HG03159 (cell line): Measurements from ENCODE around the gene GNRH2.
"Not testable (repeated sequence)": the region's sequence is repeated elsewhere in the genome, so short reads cannot be mapped to it uniquely, and the experiment has no call there.

Source experiments
- ATAC-seq: cut with Tn5 transposase; IDR thresholded peaks from one replicate; pipeline ENCODE4 v1.9.1; 2021; ENCODE audit warnings: mild to moderate bottlenecking, moderate library complexity; ENCODE audit not compliant: unreplicated experiment

The GNRH2 gene

DNA sequence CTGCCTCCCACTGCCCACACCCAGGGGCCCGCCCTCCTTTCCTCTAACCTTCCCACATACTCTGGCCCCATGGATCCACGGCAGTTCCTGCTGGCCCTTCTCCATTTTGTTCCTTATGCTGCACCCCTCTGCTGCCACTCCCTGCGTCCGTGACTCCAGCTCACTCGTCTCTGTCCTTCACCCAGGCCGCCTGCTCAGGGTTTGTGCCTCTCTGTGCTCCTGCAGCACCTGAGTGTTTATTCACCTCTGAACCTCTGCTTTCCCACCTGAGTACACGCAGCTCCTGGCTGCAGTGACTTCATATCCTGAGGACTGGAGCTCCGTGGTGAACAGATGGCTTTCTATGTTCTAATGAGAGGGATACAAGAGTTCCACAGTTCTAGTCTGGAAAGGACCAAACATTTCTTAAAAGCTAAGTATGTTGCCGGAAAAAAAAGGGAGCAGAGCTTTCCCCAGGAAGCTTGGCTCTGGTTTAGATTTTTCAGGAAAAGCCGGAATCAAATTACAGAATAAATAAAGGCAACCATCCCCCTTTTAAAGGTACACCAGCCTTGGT lies 1.5 kb upstream of the GNRH2 start:
- ATAC-seq: no peak

DNA sequence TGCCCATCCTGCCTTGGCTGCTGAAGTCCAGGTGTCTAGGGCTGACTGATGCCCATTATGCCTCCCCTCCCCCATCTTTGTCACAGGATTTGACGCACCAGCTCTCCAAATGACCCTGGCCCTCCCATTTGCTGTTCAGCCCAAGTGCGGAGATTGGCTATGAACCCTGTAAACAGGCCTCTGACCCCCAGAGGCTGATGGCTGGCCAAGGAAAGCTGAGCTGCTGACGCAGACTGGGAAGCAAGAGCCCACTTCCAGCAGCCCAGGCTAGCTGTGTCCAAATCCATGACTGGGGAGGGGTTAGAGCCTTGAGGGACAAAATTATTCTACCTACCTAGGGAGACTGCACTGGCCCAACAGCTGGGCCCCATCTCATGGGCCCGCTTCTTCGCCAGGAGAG lies 797 bp upstream of the GNRH2 start:
- no peak for ATAC-seq

DNA sequence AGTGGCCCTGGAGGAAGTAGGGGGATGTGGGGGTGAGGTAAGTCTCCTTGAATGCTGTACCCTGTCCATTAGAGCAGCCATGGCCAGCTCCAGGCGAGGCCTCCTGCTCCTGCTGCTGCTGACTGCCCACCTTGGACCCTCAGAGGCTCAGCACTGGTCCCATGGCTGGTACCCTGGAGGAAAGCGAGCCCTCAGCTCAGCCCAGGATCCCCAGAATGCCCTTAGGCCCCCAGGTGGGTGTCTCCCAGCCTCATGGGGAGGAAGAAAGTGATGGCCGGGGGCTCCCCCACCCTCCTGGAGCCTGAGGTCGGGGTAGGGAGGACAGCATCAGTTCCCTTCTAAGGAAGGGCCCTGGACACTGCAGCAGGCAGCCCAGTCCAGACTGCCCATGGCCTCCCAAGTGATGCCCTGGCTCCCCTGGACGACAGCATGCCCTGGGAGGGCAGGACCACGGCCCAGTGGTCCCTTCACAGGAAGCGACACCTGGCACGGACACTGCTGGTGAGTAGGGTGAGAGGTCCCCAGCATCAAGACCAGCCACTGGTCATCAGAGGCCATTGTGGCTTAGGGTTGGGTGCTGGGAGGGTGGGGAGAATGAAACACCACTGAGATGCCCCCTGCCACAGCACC lies 1.0 kb downstream of the GNRH2 start:
- ATAC-seq: no peak

- peak; percentile 36 for ATAC-seq
Measured at GRCh38 chr20:3045042-3045815, 1.8 kb downstream of the GNRH2 start.

GRCh38 chr20:3045816-3046676 lies 2.6 kb downstream of the GNRH2 start, which contains the start of gene MRPS26:
Gene MRPS26 (plus strand): TSS chr20:3046052. CDS start chr20:3046069, 17 bp downstream.
- ATAC-seq: peak; percentile 90

DNA sequence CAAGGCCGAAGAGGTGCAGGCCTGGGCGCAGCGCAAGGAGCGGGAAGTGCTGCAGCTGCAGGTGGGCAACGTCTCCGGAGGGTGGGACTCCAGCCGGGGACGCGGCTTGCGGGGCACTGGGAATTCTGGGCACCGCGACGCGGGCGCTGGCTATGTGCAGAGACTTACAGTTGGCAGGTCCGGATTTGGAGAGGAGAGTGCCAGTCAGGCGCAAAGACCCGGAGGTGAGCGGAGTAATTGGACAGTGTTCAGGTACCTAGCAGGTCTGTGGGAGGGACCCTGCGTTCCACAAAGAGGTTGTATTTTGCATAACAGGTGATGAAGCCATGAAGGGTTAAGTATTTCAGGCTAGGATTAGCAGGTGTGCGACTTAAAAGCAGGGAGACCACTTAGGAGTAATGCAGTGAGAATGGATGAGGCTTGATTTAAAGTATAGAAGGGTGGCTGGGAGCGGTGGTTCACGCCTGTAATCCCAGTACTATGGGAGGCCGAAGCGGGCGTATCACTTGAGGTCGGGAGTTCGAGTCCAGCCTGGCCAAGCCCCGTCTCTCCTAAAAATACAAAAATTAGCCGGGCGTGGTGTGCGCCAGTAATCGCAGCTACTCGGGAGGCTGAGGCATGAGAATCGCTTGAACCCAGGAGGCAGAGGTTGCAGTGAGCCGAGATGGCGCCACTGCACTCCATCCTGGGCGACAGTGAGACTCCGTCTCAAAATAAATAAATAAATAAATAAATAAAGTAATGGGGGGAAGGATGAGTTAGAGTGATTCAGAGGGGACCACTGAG lies 3.4 kb downstream of the GNRH2 start:
- no peak for ATAC-seq

- ATAC-seq: no peak
Measured at GRCh38 chr20:3047486-3048419, 4.3 kb downstream of the GNRH2 start.

- no peak for ATAC-seq
Measured at GRCh38 chr20:3051385-3052019, 8.1 kb downstream of the GNRH2 start.

- ATAC-seq: no peak
Measured at GRCh38 chr20:3059489-3059888, 16.1 kb downstream of the GNRH2 start.

DNA sequence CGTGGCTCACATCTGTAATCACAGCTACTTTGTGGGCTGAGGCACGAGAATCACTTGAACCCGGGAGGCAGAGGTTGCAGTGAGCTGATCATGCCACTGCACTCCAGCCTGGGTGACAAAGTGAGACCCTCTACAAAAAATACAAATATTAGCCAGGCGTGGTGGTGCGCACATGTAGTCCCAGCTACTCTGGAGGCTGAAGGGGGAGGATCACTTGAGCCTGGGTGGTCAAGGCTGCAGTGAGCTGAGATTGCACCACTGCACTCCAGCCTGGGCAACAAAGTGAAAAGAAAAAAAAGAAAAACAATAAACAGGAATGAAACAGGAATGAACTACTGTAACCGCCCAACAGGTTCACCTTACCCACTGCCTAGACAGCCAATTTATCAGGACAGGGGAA lies 20.7 kb downstream of the GNRH2 start:
- ATAC-seq: not testable (repeated sequence)

GRCh38 chr20:3067139-3068014 lies 24.0 kb downstream of the GNRH2 start:
- ATAC-seq: no peak

GRCh38 chr20:3068075-3068474 lies 24.7 kb downstream of the GNRH2 start:
- no peak for ATAC-seq

- ATAC-seq: no peak
Measured at GRCh38 chr20:3068986-3069900, 25.8 kb downstream of the GNRH2 start.

DNA sequence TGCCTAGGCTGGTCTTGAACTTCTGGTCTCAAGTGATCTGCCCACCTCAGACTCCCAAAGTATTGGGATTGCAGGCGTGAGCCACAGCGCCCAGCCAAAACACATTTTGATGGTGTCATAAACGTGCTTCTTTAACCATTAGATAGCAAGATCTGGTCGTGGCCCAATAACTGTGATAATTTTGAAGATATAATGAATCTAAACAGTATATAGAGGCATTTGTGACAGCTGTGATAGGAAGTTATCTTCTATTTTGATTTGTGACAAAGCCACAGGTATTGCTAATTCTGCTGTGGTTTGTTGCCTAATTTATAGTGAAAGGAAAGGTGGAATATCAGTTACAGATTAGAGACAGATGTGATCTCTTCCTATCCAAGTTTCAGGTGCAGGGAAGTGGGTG lies 27.3 kb downstream of the GNRH2 start:
- ATAC-seq: no peak

GRCh38 chr20:3071266-3071609 lies 27.8 kb downstream of the GNRH2 start:
- ATAC-seq: no peak

- no peak for ATAC-seq
Measured at GRCh38 chr20:3071610-3072529, 28.4 kb downstream of the GNRH2 start, which contains the start of gene OXT. Gene OXT (plus strand): TSS chr20:3071620. CDS start chr20:3071656, 36 bp downstream.
